Astrocyte (in vitro differentiated cells and primary cell): Measurements from ENCODE around the gene CNNM2. TPM values are rescaled to one million over a fixed set of nuclear protein-coding genes. Genes with fewer than 3 reads are reported as not detected.

Experiments used
- DNase-seq: peaks from one replicate; pipeline ENCODE4 v3.0.0-alpha.2; 2010; ENCODE audit warnings: low read depth
- FAIRE-seq: peaks from 2 replicates; lab custom pipeline; 2011; peaks lifted over from hg19 to GRCh38; lab: Jason Lieb, UNC
- H2AFZ ChIP-seq: 2 replicates; pipeline ENCODE4 v1.6.0; 2012; ENCODE audit warnings: low read depth, low read length, inconsistent platforms
- H3K27ac ChIP-seq: 2 replicates; pipeline ENCODE4 v1.5.1; 2011; ENCODE audit warnings: low read depth, low read length, inconsistent platforms
- H3K27me3 ChIP-seq: 2 replicates; pipeline ENCODE4 v1.6.0; 2011; ENCODE audit warnings: low read length, inconsistent platforms; ENCODE audit not compliant: insufficient read depth
- H3K36me3 ChIP-seq: 2 replicates; pipeline ENCODE4 v1.5.1; 2011; ENCODE audit warnings: low read length, inconsistent platforms; ENCODE audit not compliant: insufficient read depth
- H3K4me1 ChIP-seq: 2 replicates; pipeline ENCODE4 v1.5.1; 2011; ENCODE audit warnings: low read length, inconsistent platforms; ENCODE audit not compliant: insufficient read depth
- H3K4me2 ChIP-seq: 2 replicates; pipeline ENCODE4 v1.6.0; 2012; ENCODE audit warnings: low read length, inconsistent platforms
- H3K4me3 ChIP-seq: 2 replicates; pipeline ENCODE4 v1.5.1; 2011; ENCODE audit warnings: low read depth, mild to moderate bottlenecking, low read length, inconsistent platforms; ENCODE audit not compliant: insufficient read depth
- H3K79me2 ChIP-seq: 2 replicates; pipeline ENCODE4 v1.6.0; 2012; ENCODE audit warnings: mild to moderate bottlenecking, low read length, inconsistent platforms; ENCODE audit not compliant: insufficient read depth
- H3K9ac ChIP-seq: 2 replicates; pipeline ENCODE4 v1.6.0; 2012; ENCODE audit warnings: mild to moderate bottlenecking, low read length, inconsistent platforms
- H3K9me3 ChIP-seq: 2 replicates; pipeline ENCODE4 v1.5.1; 2012; ENCODE audit warnings: low read depth, mild to moderate bottlenecking, low read length, inconsistent platforms; ENCODE audit not compliant: insufficient read depth
- H4K20me1 ChIP-seq: 2 replicates; pipeline ENCODE4 v1.6.0; 2012; ENCODE audit warnings: low read length, inconsistent platforms; ENCODE audit not compliant: insufficient read depth
- H3K27ac Mint-ChIP-seq: one replicate; pipeline ENCODE4 v1.8.0; 2021; ENCODE audit warnings: mild to moderate bottlenecking, mixed read lengths; ENCODE audit not compliant: unreplicated experiment
- H3K27me3 Mint-ChIP-seq: one replicate; pipeline ENCODE4 v1.8.0; 2021; ENCODE audit warnings: low read depth, mixed read lengths; ENCODE audit not compliant: unreplicated experiment
- H3K36me3 Mint-ChIP-seq: one replicate; pipeline ENCODE4 v1.8.0; 2021; ENCODE audit warnings: low read depth, mixed read lengths; ENCODE audit not compliant: unreplicated experiment
- H3K4me1 Mint-ChIP-seq: one replicate; pipeline ENCODE4 v1.8.0; 2021; ENCODE audit warnings: low read depth, mixed read lengths; ENCODE audit not compliant: unreplicated experiment
- H3K4me3 Mint-ChIP-seq: one replicate; pipeline ENCODE4 v1.8.0; 2021; ENCODE audit warnings: mild to moderate bottlenecking, moderate library complexity, mixed read lengths; ENCODE audit not compliant: unreplicated experiment
- H3K9me3 Mint-ChIP-seq: one replicate; pipeline ENCODE4 v1.8.0; 2021; ENCODE audit warnings: mild to moderate bottlenecking, mixed read lengths; ENCODE audit not compliant: unreplicated experiment
- EZH2 ChIP-seq: IDR thresholded peaks from 2 replicates; pipeline ENCODE4 v1.6.1; 2012; ENCODE audit warnings: mild to moderate bottlenecking, low read length, inconsistent platforms; ENCODE audit not compliant: insufficient read depth
- total RNA-seq: library from RNA; stranded (reverse); gene quantifications from 2 replicates; pipeline ENCODE4 v1.2.1, GENCODE V29; 2021
- TF ChIP-seq, protein P1 (sequence below): IDR thresholded peaks from 2 replicates; pipeline ENCODE4 v1.5.1; 2011; ENCODE audit warnings: low read depth, mild to moderate bottlenecking, inconsistent platforms, low read length, moderate library complexity; ENCODE audit not compliant: insufficient read depth

Gene CNNM2
- total RNA-seq, 1 donor from 2014 or later: 9.9 TPM

DNA sequence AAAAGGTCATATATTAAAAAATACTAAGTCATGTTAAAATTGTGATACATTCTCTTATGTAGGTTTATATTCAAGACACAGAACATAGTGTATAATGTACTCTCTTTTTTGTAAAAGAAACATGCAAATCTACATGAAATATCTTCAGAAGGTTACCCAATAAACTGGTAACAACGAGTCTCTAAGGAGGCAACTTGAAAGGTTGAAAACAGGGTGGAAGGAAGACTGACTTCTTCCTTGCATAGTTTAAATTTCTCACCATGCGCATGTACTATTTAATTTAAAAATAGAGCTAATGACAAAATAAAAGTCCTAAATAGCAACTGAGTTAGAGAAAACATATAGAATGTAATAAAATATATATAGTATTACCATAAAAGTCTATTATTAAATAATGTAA lies 142.5 kb downstream of the CNNM2 start:
- no peaks in the 10 kb centered on the region for H3K4me1 ChIP-seq
- Mint-ChIP-seq H3K9me3 (no peaks in the 10 kb centered on the region), H3K27me3 (no peaks in the 10 kb centered on the region), H3K4me1 (no peaks in the 10 kb centered on the region), H3K36me3 (peaks cover 8% of the 10 kb centered on the region), H3K27ac (no peak overlapping the region), H3K4me3 (no peak overlapping the region)
- no peak overlapping the region for H3K9ac ChIP-seq
- no peaks in the 10 kb centered on the region for H3K79me2 ChIP-seq
- H2AFZ ChIP-seq: no peak overlapping the region
- H3K9me3 ChIP-seq: no peaks in the 10 kb centered on the region
- no peak overlapping the region for H3K27ac ChIP-seq
- H3K4me3 ChIP-seq: no peak overlapping the region
- DNase-seq (no peak), FAIRE-seq (no peak)
- TF ChIP-seq, protein P1, sequence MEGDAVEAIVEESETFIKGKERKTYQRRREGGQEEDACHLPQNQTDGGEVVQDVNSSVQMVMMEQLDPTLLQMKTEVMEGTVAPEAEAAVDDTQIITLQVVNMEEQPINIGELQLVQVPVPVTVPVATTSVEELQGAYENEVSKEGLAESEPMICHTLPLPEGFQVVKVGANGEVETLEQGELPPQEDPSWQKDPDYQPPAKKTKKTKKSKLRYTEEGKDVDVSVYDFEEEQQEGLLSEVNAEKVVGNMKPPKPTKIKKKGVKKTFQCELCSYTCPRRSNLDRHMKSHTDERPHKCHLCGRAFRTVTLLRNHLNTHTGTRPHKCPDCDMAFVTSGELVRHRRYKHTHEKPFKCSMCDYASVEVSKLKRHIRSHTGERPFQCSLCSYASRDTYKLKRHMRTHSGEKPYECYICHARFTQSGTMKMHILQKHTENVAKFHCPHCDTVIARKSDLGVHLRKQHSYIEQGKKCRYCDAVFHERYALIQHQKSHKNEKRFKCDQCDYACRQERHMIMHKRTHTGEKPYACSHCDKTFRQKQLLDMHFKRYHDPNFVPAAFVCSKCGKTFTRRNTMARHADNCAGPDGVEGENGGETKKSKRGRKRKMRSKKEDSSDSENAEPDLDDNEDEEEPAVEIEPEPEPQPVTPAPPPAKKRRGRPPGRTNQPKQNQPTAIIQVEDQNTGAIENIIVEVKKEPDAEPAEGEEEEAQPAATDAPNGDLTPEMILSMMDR: no peak
- TF ChIP-seq EZH2: no peak
- no peaks in the 10 kb centered on the region for H4K20me1 ChIP-seq
- H3K4me2 ChIP-seq: no peak overlapping the region
- H3K27me3 ChIP-seq: no peaks in the 10 kb centered on the region
- H3K36me3 ChIP-seq: no peaks in the 10 kb centered on the region

DNA sequence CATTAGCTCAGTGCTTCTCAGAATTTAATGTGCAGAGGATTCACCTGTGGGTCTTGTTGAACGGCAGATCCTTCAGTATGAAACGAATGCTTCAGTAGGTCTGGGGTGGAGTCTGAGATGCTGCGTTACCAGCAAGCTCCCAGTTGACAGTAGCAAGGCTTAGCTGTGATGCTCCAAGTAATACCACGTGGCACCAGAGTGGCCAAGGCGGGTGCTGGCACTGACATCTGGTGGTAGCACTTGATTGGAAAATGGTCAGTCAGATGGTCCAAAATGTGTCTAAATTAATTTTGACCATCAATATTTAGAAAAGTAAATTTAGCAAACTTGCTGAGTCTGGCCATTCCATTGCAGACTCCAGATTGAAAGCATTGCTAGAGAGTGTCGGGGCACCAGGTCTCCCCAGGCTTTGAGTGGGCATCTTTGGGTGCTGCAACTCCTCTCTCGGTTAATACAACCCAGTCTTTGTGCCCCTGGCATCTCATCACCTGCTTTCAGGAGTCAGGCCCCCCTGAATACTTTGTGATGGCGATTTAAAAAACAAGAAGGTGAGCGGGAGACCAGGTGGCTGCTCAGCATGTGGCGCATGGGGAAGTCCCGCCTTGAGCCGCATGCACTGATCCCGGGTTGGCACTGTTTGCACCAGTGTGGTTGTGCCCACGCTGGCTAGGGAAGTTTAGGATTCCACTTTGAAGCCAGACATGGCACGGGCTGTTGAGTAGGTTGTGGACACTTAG lies 144.9 kb downstream of the CNNM2 start:
- FAIRE-seq: no peak
- no peaks in the 10 kb centered on the region for H3K9me3 ChIP-seq
- H3K27me3 ChIP-seq: no peaks in the 10 kb centered on the region
- H3K36me3 ChIP-seq: no peaks in the 10 kb centered on the region
- H3K79me2 ChIP-seq: no peaks in the 10 kb centered on the region
- H2AFZ ChIP-seq: no peak overlapping the region
- no peaks in the 10 kb centered on the region for H4K20me1 ChIP-seq
- H3K36me3 Mint-ChIP-seq: peaks cover 6% of the 10 kb centered on the region
- no peaks in the 10 kb centered on the region for H3K4me1 Mint-ChIP-seq
- no peak overlapping the region for H3K9ac ChIP-seq
- no peaks in the 10 kb centered on the region for H3K27me3 Mint-ChIP-seq
- H3K27ac ChIP-seq: no peak overlapping the region
- no peak for DNase-seq
- H3K4me1 ChIP-seq: no peaks in the 10 kb centered on the region
- no peak for TF ChIP-seq EZH2
- TF ChIP-seq, protein P1: no peak
- no peak overlapping the region for H3K27ac Mint-ChIP-seq
- H3K4me3 Mint-ChIP-seq: no peak overlapping the region
- no peaks in the 10 kb centered on the region for H3K9me3 Mint-ChIP-seq
- H3K4me2 ChIP-seq: no peak overlapping the region
- no peak overlapping the region for H3K4me3 ChIP-seq

DNA sequence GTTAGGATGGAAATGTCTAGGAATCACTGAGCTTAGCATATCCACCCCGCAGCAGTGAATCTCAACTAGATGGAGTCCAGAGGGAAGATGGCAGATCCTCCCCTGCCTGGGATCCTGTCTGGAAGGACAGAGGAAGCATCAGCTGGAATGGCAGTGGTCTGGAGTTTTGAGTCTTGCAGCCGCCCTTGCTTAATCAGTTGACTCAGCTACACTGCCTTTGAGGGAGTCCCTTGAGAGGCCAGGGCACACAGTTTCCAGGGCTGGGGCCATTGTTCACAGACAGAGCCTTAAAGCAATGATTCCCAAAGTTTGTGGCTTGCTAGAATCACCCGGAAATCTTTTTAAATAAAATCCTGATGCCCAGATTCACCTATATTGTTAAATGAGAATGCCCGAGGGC lies 146.9 kb downstream of the CNNM2 start:
- Mint-ChIP-seq H3K36me3 (peaks cover 4% of the 10 kb centered on the region), H3K27ac (no peak overlapping the region)
- FAIRE-seq: no peak

More for the DNA sequence above, 146.9 kb downstream of the CNNM2 start:
- no peaks in the 10 kb centered on the region for H4K20me1 ChIP-seq
- Mint-ChIP-seq H3K27me3 (no peaks in the 10 kb centered on the region), H3K4me1 (peaks cover 8% of the 10 kb centered on the region), H3K4me3 (no peak overlapping the region), H3K9me3 (no peaks in the 10 kb centered on the region)
- H3K4me2 ChIP-seq: no peak overlapping the region
- no peaks in the 10 kb centered on the region for H3K79me2 ChIP-seq
- DNase-seq: no peak
- TF ChIP-seq EZH2: no peak
- TF ChIP-seq, protein P1: no peak
- H3K9ac ChIP-seq: no peak overlapping the region
- no peaks in the 10 kb centered on the region for H3K36me3 ChIP-seq
- H3K9me3 ChIP-seq: no peaks in the 10 kb centered on the region
- H2AFZ ChIP-seq: no peak overlapping the region
- no peak overlapping the region for H3K4me3 ChIP-seq
- H3K4me1 ChIP-seq: no peaks in the 10 kb centered on the region
- no peak overlapping the region for H3K27ac ChIP-seq
- H3K27me3 ChIP-seq: no peaks in the 10 kb centered on the region
